Activated B cell treated with CpG ODN at 0.5 μM for 24 hours (primary cell): ENCODE measurements around the gene FAM186B. TPM values are rescaled to one million over a fixed set of nuclear protein-coding genes. Genes with fewer than 3 reads are reported as not detected.

Experiments used
- ATAC-seq: fragments of 200-7000 bp; cut with Tn5 transposase; one replicate; pipeline ENCODE4 v1.10.0; 2021; ENCODE audit warnings: low read depth, mild to moderate bottlenecking, moderate library complexity
- CTCF ChIA-PET: fragments of 350-600 bp; sonication (Branson Sonifier 250); formaldehyde crosslinking; loops from one replicate; lab custom pipeline; 2021; ENCODE audit warnings: antibody characterized with exemption; lab: Charles Lee
- POLR2A ChIA-PET: fragments of 350-600 bp; sonication (Branson Sonifier 250); formaldehyde crosslinking; loops from one replicate; lab custom pipeline; 2021; ENCODE audit warnings: antibody characterized with exemption; lab: Charles Lee
- DNase-seq: peaks from one replicate; pipeline ENCODE4 v3.0.0; 2022
- H3K27ac Mint-ChIP-seq: one replicate; pipeline ENCODE4 v1.8.0; 2020; ENCODE audit warnings: mixed read lengths
- H3K27me3 Mint-ChIP-seq: one replicate; pipeline ENCODE4 v1.8.0; 2021; ENCODE audit warnings: mixed read lengths
- H3K36me3 Mint-ChIP-seq: one replicate; pipeline ENCODE4 v1.8.0; 2021; ENCODE audit warnings: low read depth, mixed read lengths
- H3K4me1 Mint-ChIP-seq: one replicate; pipeline ENCODE4 v1.8.0; 2021; ENCODE audit warnings: mixed read lengths
- H3K4me3 Mint-ChIP-seq: one replicate; pipeline ENCODE4 v1.8.0; 2020; ENCODE audit warnings: mild to moderate bottlenecking, mixed read lengths
- H3K9me3 Mint-ChIP-seq: one replicate; pipeline ENCODE4 v1.8.0; 2020; ENCODE audit warnings: mixed read lengths
- intact Hi-C: fragments of 100-400 bp; cut with micrococcal nuclease; formaldehyde crosslinking; loops from one replicate; pipeline ENCODE4 v1.15.1; 2024
- total RNA-seq: library from RNA; stranded (reverse); gene quantifications from 2 replicates; pipeline ENCODE4 v1.2.3, GENCODE V29; 2022
- TF ChIP-seq, protein P1 (sequence below): fragments of 200-600 bp; IDR thresholded peaks from one replicate; pipeline ENCODE4 v1.8.0; 2022; ENCODE audit warnings: antibody characterized with exemption, mild to moderate bottlenecking

FAM186B gene
- total RNA-seq, 1 donor from 2014 or later = 1.5 TPM

DNA sequence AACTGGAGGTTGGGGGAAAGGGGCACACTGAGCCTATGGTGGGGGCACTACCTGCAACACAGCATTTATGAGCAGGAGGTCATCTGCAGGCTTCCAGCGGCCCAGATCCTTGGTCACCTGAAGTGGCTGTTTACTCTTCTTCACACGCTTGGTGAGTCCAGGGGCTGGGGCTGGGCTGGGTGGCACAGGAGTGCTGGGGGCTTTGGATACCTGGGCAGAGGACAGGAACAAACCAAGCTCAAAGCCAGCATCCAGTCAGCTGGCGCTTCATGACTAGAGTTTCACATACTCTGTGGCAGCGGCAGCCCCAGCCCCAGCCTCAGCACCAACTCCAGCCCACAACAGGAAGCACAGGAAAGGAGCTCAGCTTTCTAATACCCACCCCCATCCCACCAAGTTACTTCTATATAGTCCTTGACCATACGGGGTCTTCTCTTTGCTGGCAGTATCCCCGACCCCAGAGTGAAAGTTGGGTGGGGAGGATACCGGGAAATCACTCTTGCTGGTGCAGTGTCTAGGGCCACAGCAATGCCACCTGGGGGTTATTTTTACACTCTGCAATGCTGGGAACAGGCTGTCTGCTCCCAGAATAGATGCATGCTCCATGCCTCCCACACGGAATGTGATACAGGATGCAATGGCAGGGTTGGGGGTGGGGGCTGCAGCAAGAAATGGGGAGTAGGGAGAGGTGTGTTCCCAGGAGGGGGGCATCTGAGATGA lies 40.6 kb downstream of the FAM186B start:
- H3K27ac Mint-ChIP-seq = no peak overlapping the region
- peaks cover 65% of the 10 kb centered on the region for H3K36me3 Mint-ChIP-seq
- H3K9me3 Mint-ChIP-seq = no peaks in the 10 kb centered on the region
- ATAC-seq = no peak
- intact Hi-C loops = loop anchor here (10.0 kb wide), 1 partner anchor 260 kb away; the partner anchor contains the start of gene NCKAP5L
- POLR2A ChIA-PET = no interaction called here
- TF ChIP-seq, protein P1, sequence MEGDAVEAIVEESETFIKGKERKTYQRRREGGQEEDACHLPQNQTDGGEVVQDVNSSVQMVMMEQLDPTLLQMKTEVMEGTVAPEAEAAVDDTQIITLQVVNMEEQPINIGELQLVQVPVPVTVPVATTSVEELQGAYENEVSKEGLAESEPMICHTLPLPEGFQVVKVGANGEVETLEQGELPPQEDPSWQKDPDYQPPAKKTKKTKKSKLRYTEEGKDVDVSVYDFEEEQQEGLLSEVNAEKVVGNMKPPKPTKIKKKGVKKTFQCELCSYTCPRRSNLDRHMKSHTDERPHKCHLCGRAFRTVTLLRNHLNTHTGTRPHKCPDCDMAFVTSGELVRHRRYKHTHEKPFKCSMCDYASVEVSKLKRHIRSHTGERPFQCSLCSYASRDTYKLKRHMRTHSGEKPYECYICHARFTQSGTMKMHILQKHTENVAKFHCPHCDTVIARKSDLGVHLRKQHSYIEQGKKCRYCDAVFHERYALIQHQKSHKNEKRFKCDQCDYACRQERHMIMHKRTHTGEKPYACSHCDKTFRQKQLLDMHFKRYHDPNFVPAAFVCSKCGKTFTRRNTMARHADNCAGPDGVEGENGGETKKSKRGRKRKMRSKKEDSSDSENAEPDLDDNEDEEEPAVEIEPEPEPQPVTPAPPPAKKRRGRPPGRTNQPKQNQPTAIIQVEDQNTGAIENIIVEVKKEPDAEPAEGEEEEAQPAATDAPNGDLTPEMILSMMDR = no peak
- H3K4me1 Mint-ChIP-seq = peaks cover 20% of the 10 kb centered on the region
- no peaks in the 10 kb centered on the region for H3K27me3 Mint-ChIP-seq
- DNase-seq = no peak
- no peak overlapping the region for H3K4me3 Mint-ChIP-seq
- CTCF ChIA-PET = interaction anchor here (1.2 kb wide), 1 partner anchor 11 kb away, joined by 3 read pairs; no protein-coding TSS in a partner anchor

DNA sequence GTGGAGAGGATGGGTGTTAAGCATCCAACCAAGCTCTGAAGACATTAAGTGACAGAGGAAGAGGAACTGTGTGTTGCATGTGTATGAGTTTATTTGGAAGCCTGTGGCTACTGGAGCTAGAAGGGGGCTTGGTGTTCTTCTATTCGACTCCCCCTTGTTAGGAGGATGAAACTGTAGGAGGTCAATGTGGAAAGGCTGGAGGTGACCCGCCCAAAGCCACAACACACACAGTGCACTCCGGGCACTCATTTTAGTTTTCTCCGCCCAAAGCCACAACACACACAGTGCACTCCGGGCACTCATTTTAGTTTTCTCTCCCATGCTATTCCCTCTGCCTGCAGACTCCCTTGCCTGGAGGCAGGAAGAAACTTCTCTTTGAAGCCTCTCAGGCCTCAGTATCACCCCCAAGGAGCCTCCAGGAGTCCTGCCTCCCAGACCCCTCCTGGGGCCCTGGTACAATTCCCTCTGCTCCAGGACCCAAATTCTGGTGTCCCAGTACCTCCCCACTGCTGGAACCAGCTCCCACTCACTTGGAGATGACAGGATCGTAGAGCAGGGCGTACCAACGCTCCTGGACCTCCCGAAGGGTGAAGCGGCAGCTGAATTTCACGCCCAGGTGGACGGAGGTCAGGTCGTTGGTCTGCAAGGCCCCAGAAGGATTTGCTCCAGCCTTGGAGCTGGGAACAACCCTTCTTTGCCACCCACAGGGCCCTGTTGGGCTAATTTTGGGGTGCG lies 41.3 kb downstream of the FAM186B start:
- H3K4me1 Mint-ChIP-seq = peaks cover 20% of the 10 kb centered on the region
- TF ChIP-seq, protein P1 = no peak
- DNase-seq (no peak), ATAC-seq (no peak)
- no peaks in the 10 kb centered on the region for H3K27me3 Mint-ChIP-seq
- no peak overlapping the region for H3K4me3 Mint-ChIP-seq
- H3K9me3 Mint-ChIP-seq = no peaks in the 10 kb centered on the region
- intact Hi-C loops = loop anchor here (10.0 kb wide), 1 partner anchor 261 kb away; the partner anchor contains the start of gene NCKAP5L
- POLR2A ChIA-PET = no interaction called here
- CTCF ChIA-PET = no interaction called here
- peaks cover 72% of the 10 kb centered on the region for H3K36me3 Mint-ChIP-seq
- no peak overlapping the region for H3K27ac Mint-ChIP-seq

DNA sequence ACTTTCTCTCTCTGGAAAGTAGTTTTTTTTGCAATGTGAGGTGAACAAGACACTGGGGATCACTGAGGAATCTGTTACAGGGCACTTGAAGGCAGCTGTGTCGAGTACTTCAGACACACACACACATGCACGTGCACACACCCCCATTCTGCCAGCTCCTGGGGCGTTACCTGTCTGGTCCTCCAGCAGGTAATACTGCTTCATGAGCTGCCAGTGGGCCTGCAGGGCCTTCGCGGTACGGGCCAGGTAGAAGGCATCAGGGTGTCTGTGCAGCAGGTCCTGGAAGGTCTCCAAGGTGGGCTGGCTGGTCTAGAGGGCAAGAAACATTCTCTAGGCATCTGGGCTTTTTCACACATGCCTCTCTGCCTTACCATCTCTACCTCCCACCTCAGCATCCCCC lies 42.6 kb downstream of the FAM186B start:
- H3K27me3 Mint-ChIP-seq = no peaks in the 10 kb centered on the region
- ATAC-seq (no peak), DNase-seq (no peak)
- peaks cover 73% of the 10 kb centered on the region for H3K36me3 Mint-ChIP-seq
- TF ChIP-seq, protein P1 = no peak
- no peaks in the 10 kb centered on the region for H3K9me3 Mint-ChIP-seq
- POLR2A ChIA-PET = no interaction called here
- H3K4me3 Mint-ChIP-seq = no peak overlapping the region
- CTCF ChIA-PET = no interaction called here
- no peak overlapping the region for H3K27ac Mint-ChIP-seq
- H3K4me1 Mint-ChIP-seq = peaks cover 10% of the 10 kb centered on the region
- intact Hi-C loops = loop anchor here (10.0 kb wide), 1 partner anchor 262 kb away; the partner anchor contains the start of gene NCKAP5L

DNA sequence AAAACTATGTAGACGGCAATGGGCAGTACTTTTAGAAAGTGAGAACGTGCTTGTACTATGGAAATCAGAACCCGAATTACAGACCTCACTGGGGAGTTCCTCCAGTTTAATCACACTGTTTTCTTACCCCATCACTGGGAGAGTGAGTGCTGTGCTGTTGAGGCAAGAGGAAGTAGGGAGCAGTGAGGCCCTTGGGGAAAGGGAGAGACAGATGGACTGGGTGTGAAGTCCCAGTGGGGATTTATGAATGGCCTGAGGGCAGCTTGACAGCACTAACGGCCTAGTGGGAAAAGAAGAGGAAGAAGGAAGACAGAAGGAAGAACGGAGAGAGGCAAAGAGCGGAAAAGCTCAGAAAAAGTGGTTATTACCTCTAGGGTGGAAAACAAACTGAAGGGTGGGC lies 43.2 kb downstream of the FAM186B start:
- ATAC-seq (no peak), DNase-seq (no peak)
- H3K36me3 Mint-ChIP-seq = peaks cover 68% of the 10 kb centered on the region
- no peaks in the 10 kb centered on the region for H3K9me3 Mint-ChIP-seq
- peaks cover 5% of the 10 kb centered on the region for H3K4me1 Mint-ChIP-seq
- ChIA-PET POLR2A (no interaction called here), CTCF (no interaction called here)
- no peaks in the 10 kb centered on the region for H3K27me3 Mint-ChIP-seq
- intact Hi-C loops = loop anchor here (10.0 kb wide), 1 partner anchor 263 kb away; the partner anchor contains the start of gene NCKAP5L
- no peak overlapping the region for H3K4me3 Mint-ChIP-seq
- TF ChIP-seq, protein P1 = no peak
- no peak overlapping the region for H3K27ac Mint-ChIP-seq

DNA sequence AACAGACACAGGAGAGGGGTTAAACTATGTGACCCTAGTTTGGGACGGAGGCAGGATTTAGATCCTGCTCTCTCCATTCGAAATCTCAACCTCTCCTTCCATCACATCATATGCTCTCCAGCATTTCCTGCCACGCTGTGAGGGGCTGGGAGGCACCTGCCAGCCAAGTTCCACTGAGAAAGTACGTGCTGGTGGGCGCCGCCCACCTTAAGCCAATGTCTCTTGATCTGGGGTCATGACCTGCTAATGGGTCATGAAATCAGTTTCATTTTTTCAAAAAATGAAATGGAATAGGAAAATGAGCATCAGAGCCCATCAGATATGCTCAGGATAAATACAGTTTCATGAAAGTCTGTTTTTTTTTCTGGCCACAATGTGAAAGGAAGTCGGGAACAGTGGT lies 44.7 kb downstream of the FAM186B start:
- Mint-ChIP-seq H3K36me3 (peaks cover 78% of the 10 kb centered on the region), H3K4me3 (no peak overlapping the region), H3K4me1 (no peaks in the 10 kb centered on the region), H3K27me3 (no peaks in the 10 kb centered on the region), H3K27ac (no peak overlapping the region), H3K9me3 (no peaks in the 10 kb centered on the region)
- TF ChIP-seq, protein P1 = no peak
- DNase-seq = no peak
- no peak for ATAC-seq
- intact Hi-C loops = loop anchor here (10.0 kb wide), 1 partner anchor 264 kb away; the partner anchor contains the start of gene NCKAP5L
- CTCF ChIA-PET = no interaction called here
- POLR2A ChIA-PET = no interaction called here
